Trophoblast cell (in vitro differentiated cells and primary cell): ENCODE results near the gene C1QL2.

Experiments used
- DNase-seq, 2 donors: peaks; one replicate each; pipeline ENCODE4 v3.0.0-alpha.2; 2016
- H2AFZ ChIP-seq: 2 replicates; pipeline ENCODE4 v1.6.1; 2013; ENCODE audit warnings: low read length, moderate library complexity, mild to moderate bottlenecking; ENCODE audit not compliant: insufficient read depth, poor library complexity
- H2AK5ac ChIP-seq: 2 replicates; pipeline ENCODE4 v1.6.1; 2013; ENCODE audit warnings: mild to moderate bottlenecking, low read length
- H2BK120ac ChIP-seq: 2 replicates; pipeline ENCODE4 v1.6.1; 2013; ENCODE audit warnings: low read length, mild to moderate bottlenecking, moderate library complexity; ENCODE audit not compliant: insufficient read depth, poor library complexity
- H2BK12ac ChIP-seq: 2 replicates; pipeline ENCODE4 v1.6.1; 2013; ENCODE audit warnings: mild to moderate bottlenecking, low read length, moderate library complexity
- H2BK5ac ChIP-seq: 2 replicates; pipeline ENCODE4 v1.6.1; 2013; ENCODE audit warnings: low read length, low read depth, moderate library complexity, mild to moderate bottlenecking; ENCODE audit not compliant: poor library complexity
- H3K14ac ChIP-seq: 2 replicates; pipeline ENCODE4 v1.6.1; 2013; ENCODE audit warnings: mild to moderate bottlenecking, low read length
- H3K18ac ChIP-seq: 2 replicates; pipeline ENCODE4 v1.6.1; 2013; ENCODE audit warnings: mild to moderate bottlenecking, low read length
- H3K23ac ChIP-seq: 2 replicates; pipeline ENCODE4 v1.6.1; 2013; ENCODE audit warnings: low read length
- H3K27ac ChIP-seq: 2 replicates; pipeline ENCODE4 v1.5.1; 2013; ENCODE audit warnings: low read depth, mild to moderate bottlenecking, inconsistent platforms, low read length, moderate library complexity
- H3K27me3 ChIP-seq: 2 replicates; pipeline ENCODE4 v1.6.1; 2013; ENCODE audit warnings: inconsistent platforms, mild to moderate bottlenecking, low read length, moderate library complexity; ENCODE audit not compliant: insufficient read depth
- H3K36me3 ChIP-seq, 2 experiments: 1 replicate in 1 of 2; 2 replicates in 1 of 2; pipeline ENCODE4 v1.6.1; 2013; ENCODE audit warnings: low read length in 2 of 2, mild to moderate bottlenecking in 2 of 2, moderate library complexity in 1 of 2; ENCODE audit not compliant: insufficient read depth in 2 of 2, control insufficient read depth in 1 of 2
- H3K4ac ChIP-seq: 2 replicates; pipeline ENCODE4 v1.6.1; 2013; ENCODE audit warnings: low read depth, mild to moderate bottlenecking, low read length, moderate library complexity
- H3K4me1 ChIP-seq, 2 experiments: 1 replicate in 1 of 2; 2 replicates in 1 of 2; pipeline ENCODE4 v1.6.1; 2013; ENCODE audit warnings: low read length in 2 of 2, mild to moderate bottlenecking in 2 of 2, moderate library complexity in 1 of 2; ENCODE audit not compliant: insufficient read depth in 2 of 2, control insufficient read depth in 1 of 2
- H3K4me2 ChIP-seq: 2 replicates; pipeline ENCODE4 v1.6.1; 2013; ENCODE audit warnings: inconsistent platforms, mild to moderate bottlenecking, low read length, moderate library complexity
- H3K4me3 ChIP-seq: 2 replicates; pipeline ENCODE4 v1.5.1; 2013; ENCODE audit warnings: mild to moderate bottlenecking, low read depth, low read length, inconsistent platforms
- H3K79me1 ChIP-seq: one replicate; pipeline ENCODE4 v1.6.1; 2013; ENCODE audit warnings: low read length
- H3K79me2 ChIP-seq: 2 replicates; pipeline ENCODE4 v1.6.1; 2013; ENCODE audit warnings: low read length, mild to moderate bottlenecking; ENCODE audit not compliant: control insufficient read depth, insufficient read depth, poor library complexity
- H3K9ac ChIP-seq: 2 replicates; pipeline ENCODE4 v1.6.1; 2013; ENCODE audit warnings: mild to moderate bottlenecking, low read length
- H3K9me3 ChIP-seq: 2 replicates; pipeline ENCODE4 v1.6.1; 2013; ENCODE audit warnings: low read depth, mild to moderate bottlenecking, control low read depth, inconsistent platforms, low read length; ENCODE audit not compliant: insufficient read depth
- H4K12ac ChIP-seq: 2 replicates; pipeline ENCODE4 v1.6.1; 2013; ENCODE audit warnings: low read depth, mild to moderate bottlenecking, low read length, moderate library complexity
- H4K8ac ChIP-seq: 2 replicates; pipeline ENCODE4 v1.6.1; 2013; ENCODE audit warnings: low read depth, mild to moderate bottlenecking, low read length, moderate library complexity
- H4K91ac ChIP-seq: one replicate; pipeline ENCODE4 v1.6.1; 2013; ENCODE audit warnings: low read depth, mild to moderate bottlenecking, low read length, moderate library complexity
- WGBS: extraction: QIAGEN DNeasy Blood & Tissue Kit; methylation state at CpG from one replicate; pipeline ENCODE4 v1.1.7; 2013; ENCODE audit warnings: missing lambda C conversion rate; ENCODE audit not compliant: insufficient read length, insufficient coverage; ENCODE audit errors: extremely low coverage; 5-methylcytosine and 5-hydroxymethylcytosine counted together

The C1QL2 gene

DNA sequence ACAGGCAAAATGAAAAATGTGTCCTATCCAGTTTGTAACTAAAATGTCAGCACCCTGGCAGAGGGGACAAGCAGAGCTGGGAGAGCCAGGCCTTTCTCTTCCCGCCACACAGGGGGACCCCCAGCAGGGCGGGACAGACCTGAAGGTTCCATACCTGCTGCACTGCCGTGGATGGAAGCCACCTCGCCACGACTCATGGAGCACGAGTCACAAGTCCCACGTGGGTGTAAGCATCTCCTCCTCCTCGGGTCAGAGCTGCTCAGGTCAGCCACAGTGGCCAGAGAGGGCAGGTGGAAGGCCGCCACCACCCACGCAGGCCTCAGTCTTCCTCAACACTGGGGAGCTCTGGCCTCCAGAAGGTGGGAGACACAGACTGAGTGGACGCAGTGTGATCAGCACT lies 21.0 kb downstream of the C1QL2 start:
- peak overlapping the region; percentile 20 for H3K4me3 ChIP-seq
- H4K8ac ChIP-seq, result no peak overlapping the region
- no peak overlapping the region for H4K12ac ChIP-seq
- no peaks in the 10 kb centered on the region for H3K36me3 ChIP-seq
- H3K79me1 ChIP-seq, result no peaks in the 10 kb centered on the region
- no peak overlapping the region for H4K91ac ChIP-seq
- H3K27me3 ChIP-seq, result no peaks in the 10 kb centered on the region
- no peak overlapping the region for H3K9ac ChIP-seq
- no peak overlapping the region for H2AK5ac ChIP-seq
- H2AFZ ChIP-seq, result no peak overlapping the region
- no peaks in the 10 kb centered on the region for H3K79me2 ChIP-seq
- H3K23ac ChIP-seq, result no peak overlapping the region
- no peaks in the 10 kb centered on the region for H3K4me1 ChIP-seq
- no peak overlapping the region for H2BK5ac ChIP-seq
- H3K18ac ChIP-seq, result no peak overlapping the region
- no peak overlapping the region for H3K27ac ChIP-seq
- no peak overlapping the region for H2BK120ac ChIP-seq
- no peak overlapping the region for H2BK12ac ChIP-seq
- no peaks in the 10 kb centered on the region for H3K9me3 ChIP-seq
- H3K4me2 ChIP-seq, result no peak overlapping the region
- no peak overlapping the region for H3K4ac ChIP-seq
- no CpG with 5 or more reads among the region's 11 CpGs for WGBS
- DNase-seq, result no peak
- no peak overlapping the region for H3K14ac ChIP-seq

DNA sequence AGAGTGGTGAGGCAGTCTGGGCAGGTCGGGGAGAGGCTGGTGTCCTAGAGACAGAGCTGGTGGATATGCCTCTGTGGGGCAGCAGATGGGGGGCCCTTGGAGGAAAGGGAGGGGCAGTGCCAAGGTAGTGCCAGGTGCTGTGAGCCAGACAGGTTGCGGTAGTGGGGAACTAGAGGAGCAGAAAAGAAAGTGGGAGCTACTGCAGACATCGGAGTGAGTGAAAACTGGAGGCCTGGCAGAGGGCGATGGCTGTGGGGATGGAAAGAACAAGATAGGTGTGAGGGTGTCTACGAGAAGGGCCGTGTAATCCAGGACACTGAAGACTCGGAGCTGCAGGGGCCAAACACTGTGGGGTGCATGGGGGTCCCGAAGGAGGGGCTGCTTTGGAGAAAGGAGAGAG lies 21.7 kb downstream of the C1QL2 start:
- H3K27me3 ChIP-seq, result no peaks in the 10 kb centered on the region
- H3K9me3 ChIP-seq, result no peaks in the 10 kb centered on the region
- no peak overlapping the region for H2AFZ ChIP-seq
- H3K9ac ChIP-seq, result no peak overlapping the region
- H4K8ac ChIP-seq, result no peak overlapping the region
- no peak overlapping the region for H2AK5ac ChIP-seq
- no peak overlapping the region for H3K4ac ChIP-seq
- no peak overlapping the region for H3K4me2 ChIP-seq
- no CpG with 5 or more reads among the region's 8 CpGs for WGBS
- H3K14ac ChIP-seq, result no peak overlapping the region
- H2BK120ac ChIP-seq, result no peak overlapping the region
- no peaks in the 10 kb centered on the region for H3K36me3 ChIP-seq
- H2BK5ac ChIP-seq, result no peak overlapping the region
- H2BK12ac ChIP-seq, result no peak overlapping the region
- no peak overlapping the region for H4K12ac ChIP-seq
- H3K23ac ChIP-seq, result no peak overlapping the region
- no peaks in the 10 kb centered on the region for H3K79me1 ChIP-seq
- H3K27ac ChIP-seq, result no peak overlapping the region
- H3K4me1 ChIP-seq, result no peaks in the 10 kb centered on the region
- no peak for DNase-seq
- no peak overlapping the region for H3K18ac ChIP-seq
- H3K4me3 ChIP-seq, result no peak overlapping the region
- H4K91ac ChIP-seq, result no peak overlapping the region
- no peaks in the 10 kb centered on the region for H3K79me2 ChIP-seq

DNA sequence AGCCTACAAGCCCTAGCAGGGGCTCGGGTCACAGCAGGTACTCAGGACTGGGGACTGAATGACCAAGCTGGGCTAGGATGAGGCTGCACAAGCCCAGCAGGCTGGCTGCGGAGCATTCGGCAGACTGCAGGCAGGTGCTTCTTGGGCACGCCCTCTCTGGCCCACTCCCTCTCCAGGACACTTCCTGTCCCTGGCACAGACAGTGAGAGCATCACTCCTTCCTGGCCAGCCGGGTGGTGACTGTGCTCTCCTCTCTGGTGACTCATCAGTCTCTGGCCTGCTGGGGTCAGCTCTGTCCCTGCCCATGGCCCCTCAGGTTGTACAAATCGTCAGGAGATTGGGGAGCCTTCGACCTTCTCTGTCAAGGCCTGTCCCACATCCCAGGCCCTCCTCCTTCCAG lies 22.5 kb downstream of the C1QL2 start:
- Histone ChIP-seq H3K27ac (no peak overlapping the region), H3K14ac (no peak overlapping the region), H4K8ac (no peak overlapping the region), H3K27me3 (no peaks in the 10 kb centered on the region), H3K79me1 (no peaks in the 10 kb centered on the region), H3K4ac (no peak overlapping the region), H4K12ac (no peak overlapping the region), H3K9ac (no peak overlapping the region), H3K9me3 (no peaks in the 10 kb centered on the region), H3K4me2 (no peak overlapping the region), H2BK12ac (no peak overlapping the region), H3K79me2 (no peaks in the 10 kb centered on the region), H3K4me1 (no peaks in the 10 kb centered on the region), H3K4me3 (no peak overlapping the region), H2AFZ (no peak overlapping the region), H4K91ac (no peak overlapping the region), H3K18ac (no peak overlapping the region), H3K36me3 (no peaks in the 10 kb centered on the region), H3K23ac (no peak overlapping the region), H2AK5ac (no peak overlapping the region), H2BK120ac (no peak overlapping the region), H2BK5ac (no peak overlapping the region)
- no peak for DNase-seq
- WGBS, result no CpG with 5 or more reads among the region's 7 CpGs

DNA sequence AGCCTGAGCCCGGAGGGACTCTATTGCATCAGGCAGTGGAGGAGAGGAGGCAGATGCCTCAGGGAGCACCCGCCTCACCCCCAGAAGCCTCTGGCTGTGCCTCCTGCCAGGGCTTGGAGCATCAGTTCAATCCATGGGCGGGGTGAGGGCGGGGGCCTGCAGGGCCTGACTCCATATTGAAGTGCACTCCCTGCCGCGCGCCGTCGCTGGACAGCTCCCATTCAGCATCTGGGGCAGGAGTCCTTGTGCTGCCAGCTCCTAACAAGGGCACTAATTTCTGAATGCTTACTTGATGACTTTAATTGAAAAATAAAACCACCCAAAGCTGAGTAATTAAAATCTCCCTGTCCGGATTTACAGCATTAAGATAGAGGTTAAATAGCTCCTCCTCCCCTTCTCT lies 23.8 kb downstream of the C1QL2 start:
- no peak for DNase-seq
- Histone ChIP-seq H3K27me3 (no peaks in the 10 kb centered on the region), H3K9ac (no peak overlapping the region), H3K4me3 (no peak overlapping the region), H2BK5ac (no peak overlapping the region), H3K9me3 (no peaks in the 10 kb centered on the region), H3K27ac (no peak overlapping the region), H3K79me2 (no peaks in the 10 kb centered on the region), H2AFZ (no peak overlapping the region), H3K4me2 (no peak overlapping the region), H3K18ac (no peak overlapping the region), H4K91ac (no peak overlapping the region), H3K4ac (no peak overlapping the region), H3K4me1 (no peaks in the 10 kb centered on the region), H3K23ac (no peak overlapping the region), H2BK120ac (no peak overlapping the region), H2AK5ac (no peak overlapping the region), H2BK12ac (no peak overlapping the region), H3K36me3 (no peaks in the 10 kb centered on the region), H4K12ac (no peak overlapping the region), H4K8ac (no peak overlapping the region), H3K79me1 (no peaks in the 10 kb centered on the region), H3K14ac (no peak overlapping the region)
- WGBS, result no CpG with 5 or more reads among the region's 10 CpGs
